ENCODE measurements around the gene NTM.

Gene NTM

GRCh38 chr11:132196928-132197327 is 826.5 kb downstream of the NTM start:
- TF ChIP-seq, protein P1, sequence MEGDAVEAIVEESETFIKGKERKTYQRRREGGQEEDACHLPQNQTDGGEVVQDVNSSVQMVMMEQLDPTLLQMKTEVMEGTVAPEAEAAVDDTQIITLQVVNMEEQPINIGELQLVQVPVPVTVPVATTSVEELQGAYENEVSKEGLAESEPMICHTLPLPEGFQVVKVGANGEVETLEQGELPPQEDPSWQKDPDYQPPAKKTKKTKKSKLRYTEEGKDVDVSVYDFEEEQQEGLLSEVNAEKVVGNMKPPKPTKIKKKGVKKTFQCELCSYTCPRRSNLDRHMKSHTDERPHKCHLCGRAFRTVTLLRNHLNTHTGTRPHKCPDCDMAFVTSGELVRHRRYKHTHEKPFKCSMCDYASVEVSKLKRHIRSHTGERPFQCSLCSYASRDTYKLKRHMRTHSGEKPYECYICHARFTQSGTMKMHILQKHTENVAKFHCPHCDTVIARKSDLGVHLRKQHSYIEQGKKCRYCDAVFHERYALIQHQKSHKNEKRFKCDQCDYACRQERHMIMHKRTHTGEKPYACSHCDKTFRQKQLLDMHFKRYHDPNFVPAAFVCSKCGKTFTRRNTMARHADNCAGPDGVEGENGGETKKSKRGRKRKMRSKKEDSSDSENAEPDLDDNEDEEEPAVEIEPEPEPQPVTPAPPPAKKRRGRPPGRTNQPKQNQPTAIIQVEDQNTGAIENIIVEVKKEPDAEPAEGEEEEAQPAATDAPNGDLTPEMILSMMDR (IDR thresholded peaks at IDR 0.05), result no peak
- Histone ChIP-seq H2AFZ (no peak overlapping the region), H3K4me3 (ENCODE audit: low read depth, low read length) (no peak overlapping the region), H3K4me2 (ENCODE audit: low read length) (no peak overlapping the region), H3K27me3 (ENCODE audit: control insufficient read depth, insufficient read depth, low read length) (no peaks in the 10 kb centered on the region), H3K9ac (no peak overlapping the region), H3K27ac (no peak overlapping the region), H3K79me2 (no peaks in the 10 kb centered on the region), H3K4me1 (no peaks in the 10 kb centered on the region), H3K36me3 (ENCODE audit: control insufficient read depth, insufficient read depth, low read length) (no peaks in the 10 kb centered on the region), H3K9me3 (ENCODE audit: control insufficient read depth, low read length) (no peaks in the 10 kb centered on the region)

GRCh38 chr11:132200353-132200936 is 830.0 kb downstream of the NTM start:
- Histone ChIP-seq H3K4me1 (no peaks in the 10 kb centered on the region), H3K4me2 (ENCODE audit: low read length) (no peak overlapping the region), H3K36me3 (ENCODE audit: control insufficient read depth, insufficient read depth, low read length) (no peaks in the 10 kb centered on the region), H3K79me2 (peaks cover 2% of the 10 kb centered on the region), H3K9ac (no peak overlapping the region), H2AFZ (no peak overlapping the region), H3K4me3 (ENCODE audit: low read depth, low read length) (no peak overlapping the region), H3K9me3 (ENCODE audit: control insufficient read depth, low read length) (no peaks in the 10 kb centered on the region), H3K27me3 (ENCODE audit: control insufficient read depth, insufficient read depth, low read length) (no peaks in the 10 kb centered on the region), H3K27ac (no peak overlapping the region)
- TF ChIP-seq, protein P1 (IDR thresholded peaks at IDR 0.05), result no peak

GRCh38 chr11:132202621-132203020 is 832.2 kb downstream of the NTM start:
- no peak overlapping the region for H2AFZ ChIP-seq
- no peaks in the 10 kb centered on the region for H3K4me1 ChIP-seq
- H3K27me3 ChIP-seq (ENCODE audit: control insufficient read depth, insufficient read depth, low read length), result no peaks in the 10 kb centered on the region
- no peak overlapping the region for H3K4me3 ChIP-seq (ENCODE audit: low read depth, low read length)
- no peak overlapping the region for H3K4me2 ChIP-seq (ENCODE audit: low read length)
- no peaks in the 10 kb centered on the region for H3K9me3 ChIP-seq (ENCODE audit: control insufficient read depth, low read length)
- H3K9ac ChIP-seq, result no peak overlapping the region
- no peak overlapping the region for H3K27ac ChIP-seq
- H3K36me3 ChIP-seq (ENCODE audit: control insufficient read depth, insufficient read depth, low read length), result no peaks in the 10 kb centered on the region
- TF ChIP-seq, protein P1 (IDR thresholded peaks at IDR 0.05), result no peak
- peaks cover 6% of the 10 kb centered on the region for H3K79me2 ChIP-seq

DNA sequence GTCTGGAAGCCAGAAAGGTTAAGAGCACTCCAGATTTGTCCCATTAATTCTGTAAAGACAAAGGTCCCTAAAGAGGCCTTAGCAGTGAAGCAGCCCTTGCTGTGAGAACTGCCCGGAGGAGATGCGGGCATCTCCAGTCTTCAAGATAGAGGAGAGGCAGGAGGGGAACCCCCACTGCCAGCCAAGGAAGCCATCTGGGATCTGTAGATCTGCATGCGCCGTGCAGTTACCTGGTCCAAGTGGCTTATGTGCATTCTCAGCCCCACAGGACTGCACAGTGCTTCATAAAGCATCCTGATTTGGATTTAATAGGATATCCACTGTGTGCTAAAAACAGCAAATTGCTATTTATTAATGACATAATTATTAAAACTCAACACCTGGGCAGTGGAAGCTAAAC is 834.6 kb downstream of the NTM start:
- Histone ChIP-seq H3K27me3 (ENCODE audit: control insufficient read depth, insufficient read depth, low read length) (no peaks in the 10 kb centered on the region), H3K36me3 (ENCODE audit: control insufficient read depth, insufficient read depth, low read length) (no peaks in the 10 kb centered on the region), H3K79me2 (peaks cover 6% of the 10 kb centered on the region), H3K4me1 (no peaks in the 10 kb centered on the region), H3K27ac (no peak overlapping the region), H3K4me2 (ENCODE audit: low read length) (no peak overlapping the region), H3K4me3 (ENCODE audit: low read depth, low read length) (no peak overlapping the region), H3K9me3 (ENCODE audit: control insufficient read depth, low read length) (no peaks in the 10 kb centered on the region), H2AFZ (no peak overlapping the region), H3K9ac (no peak overlapping the region)
- TF ChIP-seq, protein P1 (IDR thresholded peaks at IDR 0.05), result no peak

DNA sequence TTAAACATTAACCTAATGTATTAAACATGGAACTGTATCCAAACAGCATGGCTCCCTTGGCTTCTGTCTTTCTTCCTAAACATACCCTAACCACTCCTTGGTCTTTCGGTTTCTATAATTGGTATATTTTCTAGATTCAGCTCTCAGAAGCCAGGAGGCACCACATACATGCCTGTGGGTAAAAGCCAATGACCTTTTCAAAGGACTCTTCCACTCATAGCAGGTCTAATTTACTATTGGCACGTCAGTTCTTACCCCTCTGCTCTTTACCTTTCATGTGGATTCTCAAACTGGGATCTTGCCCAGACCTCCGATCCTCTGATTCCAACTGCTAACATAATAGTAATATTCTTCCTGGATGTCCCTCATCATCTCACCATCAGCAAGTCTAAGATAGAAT is 835.1 kb downstream of the NTM start:
- H3K4me1 ChIP-seq, result no peaks in the 10 kb centered on the region
- H3K9me3 ChIP-seq (ENCODE audit: control insufficient read depth, low read length), result no peaks in the 10 kb centered on the region
- H2AFZ ChIP-seq, result no peak overlapping the region
- no peak overlapping the region for H3K9ac ChIP-seq
- no peak overlapping the region for H3K27ac ChIP-seq
- H3K36me3 ChIP-seq (ENCODE audit: control insufficient read depth, insufficient read depth, low read length), result no peaks in the 10 kb centered on the region
- H3K4me2 ChIP-seq (ENCODE audit: low read length), result no peak overlapping the region
- peaks cover 6% of the 10 kb centered on the region for H3K79me2 ChIP-seq
- H3K27me3 ChIP-seq (ENCODE audit: control insufficient read depth, insufficient read depth, low read length), result no peaks in the 10 kb centered on the region
- no peak overlapping the region for H3K4me3 ChIP-seq (ENCODE audit: low read depth, low read length)
- TF ChIP-seq, protein P1 (IDR thresholded peaks at IDR 0.05), result no peak

Measured in parathyroid adenoma (tissue), 2 donors.